IMR-90 (cell line): ENCODE data around the gene SUB1. TPM values are rescaled to one million over a fixed set of nuclear protein-coding genes. Genes with fewer than 3 reads are reported as not detected.

Source experiments
- polyA plus RNA-seq, 3 experiments: library from polyadenylated mRNA; depleted of rRNA; stranded (reverse); fragments of >200 nt; gene quantifications; 2 replicates each; pipeline ENCODE4 v1.2.3, GENCODE V29; 2012; ENCODE audit warnings: low replicate concordance in 1 of 3
- total RNA-seq: library from RNA; depleted of rRNA; stranded (reverse); fragments of >200 nt; gene quantifications from 2 replicates; pipeline ENCODE4 v1.2.3, GENCODE V29; 2012; rRNA removed

Gene SUB1
- total and polyA plus RNA-seq, 2 of the 4 experiments (the other 2 are of a cell fraction), result 19.5 to 155 TPM

Other genes with a start within 250 kb of the SUB1 start
- 81.4 and 88.0 TPM in 2 replicates for gene ZFR, start 140.8 kb upstream of the SUB1 start, total RNA-seq
- 30.4 and 31.1 TPM in 2 replicates for gene ZFR, start 140.8 kb upstream of the SUB1 start, polyA plus RNA-seq (2012; rRNA removed)
- 88.2 and 89.4 TPM in 2 replicates for gene NPR3, start 125.8 kb downstream of the SUB1 start, total RNA-seq
- gene NPR3, start 125.8 kb downstream of the SUB1 start, polyA plus RNA-seq (2012; rRNA removed), result 23.2 and 24.6 TPM in 2 replicates